DMS79 (cell line): ENCODE measurements around the gene ZNF783.
"Not testable (repeated sequence)": the region's sequence is repeated elsewhere in the genome, so short reads cannot be mapped to it uniquely, and the experiment has no call there.

ENCODE experiments used
- DNase-seq: peaks from one replicate; lab custom pipeline; 2025; lab: John Stamatoyannopoulos, UW

ZNF783 gene

DNA sequence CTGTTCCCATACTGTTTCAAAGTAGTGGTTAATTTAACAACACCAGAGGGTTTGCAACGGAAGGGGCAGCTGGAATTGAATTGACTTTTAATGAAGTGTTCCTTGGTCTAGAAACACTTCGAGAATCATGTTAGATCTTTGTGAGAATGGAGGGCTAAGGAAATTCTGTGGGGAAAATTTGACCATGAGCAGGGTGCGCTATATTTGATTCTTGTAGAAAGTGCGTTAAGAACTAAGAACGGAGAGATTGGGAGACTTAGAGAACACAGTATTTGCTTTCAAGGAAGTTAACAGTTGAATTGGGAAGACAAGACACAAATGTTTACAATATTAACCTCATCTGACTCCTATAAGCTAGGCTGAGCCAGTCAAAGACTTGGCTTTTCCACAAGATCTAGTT lies 21.4 kb upstream of the ZNF783 start:
- no peak for DNase-seq

DNA sequence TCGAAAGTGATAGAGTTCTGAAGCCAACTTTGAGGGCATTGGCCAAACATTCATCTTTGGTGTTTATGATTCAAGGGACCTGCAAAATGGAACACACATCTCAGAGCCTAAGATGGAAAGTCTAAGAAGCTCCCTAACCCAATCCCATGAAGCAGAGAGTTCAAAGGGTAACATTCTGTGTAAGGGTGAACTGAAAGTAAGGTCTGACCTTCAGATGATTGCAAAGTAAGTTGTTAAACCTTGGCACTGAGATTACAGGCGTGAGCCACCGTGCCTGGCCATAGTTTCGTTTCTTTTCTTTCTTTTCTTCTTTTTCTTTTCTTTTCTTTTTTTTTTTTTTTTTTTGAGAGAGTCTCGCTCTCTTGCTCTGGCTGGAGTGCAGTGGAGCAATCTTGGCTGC lies 20.3 kb upstream of the ZNF783 start:
- no peak for DNase-seq

DNA sequence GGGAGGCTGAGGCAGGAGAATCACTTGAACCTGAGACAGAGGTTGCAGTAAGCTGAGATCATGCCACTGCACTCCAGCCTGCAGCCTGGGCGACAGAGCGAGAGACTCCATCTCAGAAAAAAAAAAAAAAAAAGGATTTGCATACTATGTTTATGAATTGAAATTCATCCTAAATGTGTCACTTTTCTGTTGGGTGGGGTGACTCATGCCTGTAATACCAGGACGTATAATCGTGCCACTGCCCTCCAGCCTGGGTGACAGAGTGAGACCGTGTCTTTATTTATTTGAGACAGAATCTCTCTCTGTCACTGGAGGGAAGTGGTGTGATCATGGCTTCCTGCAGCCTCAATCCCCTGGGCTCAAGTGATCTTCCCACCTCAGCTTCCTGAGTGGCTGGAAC lies 16.8 kb upstream of the ZNF783 start:
- no peak for DNase-seq

DNA sequence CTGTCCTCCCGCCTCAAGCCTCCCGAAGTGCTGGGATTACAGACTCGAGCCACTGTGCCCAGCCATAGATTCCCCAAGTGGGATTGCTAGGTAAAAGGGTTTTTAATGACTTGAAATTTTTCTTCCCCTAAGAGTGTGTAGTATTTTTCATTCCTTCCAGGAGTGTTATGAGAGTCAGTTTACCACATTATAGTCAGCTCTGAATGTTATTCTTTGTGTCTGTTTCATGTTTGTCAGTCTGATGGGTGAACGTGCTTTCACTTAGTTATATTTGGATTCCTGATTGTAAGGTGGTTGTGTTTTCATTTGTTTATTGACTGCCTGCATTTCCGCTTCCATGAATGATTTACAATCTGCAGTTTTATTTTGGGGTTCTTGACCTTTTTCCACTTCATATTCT lies 16.3 kb upstream of the ZNF783 start:
- no peak for DNase-seq

DNA sequence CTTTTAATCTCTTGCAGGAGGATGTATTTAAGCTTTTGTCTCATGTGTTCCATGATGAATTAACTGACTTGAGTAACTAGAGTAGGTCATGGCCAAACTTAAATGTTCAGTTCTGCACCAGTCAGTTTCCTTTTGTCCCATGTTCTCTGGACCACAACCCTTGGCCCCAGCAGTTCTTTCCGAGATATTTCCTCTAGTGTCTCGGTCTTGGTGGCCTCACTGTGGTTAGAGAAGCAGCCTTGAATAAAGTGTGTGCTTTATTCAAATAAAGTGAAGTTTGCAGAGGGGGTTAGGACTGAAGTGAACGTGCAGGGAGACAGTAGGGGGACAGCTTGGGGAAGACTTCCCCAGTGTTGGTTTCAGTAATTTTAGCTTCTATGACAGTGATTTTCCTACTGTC lies 13.2 kb upstream of the ZNF783 start:
- DNase-seq, result no peak

DNA sequence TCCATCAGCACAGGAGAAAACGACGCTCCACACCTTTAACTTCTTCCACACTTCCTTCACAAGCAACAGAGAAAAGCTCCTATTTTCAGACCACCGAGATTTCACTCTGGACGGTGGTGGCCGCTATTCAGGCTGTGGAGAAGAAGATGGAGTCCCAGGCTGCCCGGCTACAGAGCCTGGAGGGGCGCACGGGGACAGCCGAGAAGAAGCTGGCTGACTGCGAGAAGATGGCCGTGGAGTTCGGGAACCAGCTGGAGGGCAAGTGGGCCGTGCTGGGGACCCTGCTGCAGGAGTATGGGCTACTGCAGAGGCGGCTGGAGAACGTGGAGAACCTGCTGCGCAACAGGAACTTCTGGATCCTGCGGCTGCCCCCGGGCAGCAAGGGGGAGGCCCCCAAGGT lies 11.8 kb upstream of the ZNF783 start:
- DNase-seq, result not testable (repeated sequence)

DNA sequence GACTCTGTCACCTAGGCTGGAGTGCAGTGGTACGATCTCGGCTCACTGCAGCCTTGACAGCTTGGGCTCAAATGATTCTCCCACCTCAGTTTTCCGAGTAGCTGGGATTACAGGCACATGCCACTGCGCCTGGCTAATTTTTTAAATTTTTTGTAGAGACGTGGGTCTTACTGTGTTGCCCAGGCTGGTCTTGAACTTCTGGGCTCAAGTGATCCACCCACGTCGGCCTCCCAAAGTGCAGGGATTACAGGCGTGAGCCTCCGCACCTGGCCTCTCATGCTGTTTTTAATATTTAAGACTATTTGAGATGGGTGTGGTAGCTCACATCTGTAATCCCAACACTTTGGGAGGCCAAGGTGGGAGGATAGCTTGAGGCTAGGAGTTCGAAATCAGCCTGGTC lies 10.5 kb upstream of the ZNF783 start:
- not testable (repeated sequence) for DNase-seq

DNA sequence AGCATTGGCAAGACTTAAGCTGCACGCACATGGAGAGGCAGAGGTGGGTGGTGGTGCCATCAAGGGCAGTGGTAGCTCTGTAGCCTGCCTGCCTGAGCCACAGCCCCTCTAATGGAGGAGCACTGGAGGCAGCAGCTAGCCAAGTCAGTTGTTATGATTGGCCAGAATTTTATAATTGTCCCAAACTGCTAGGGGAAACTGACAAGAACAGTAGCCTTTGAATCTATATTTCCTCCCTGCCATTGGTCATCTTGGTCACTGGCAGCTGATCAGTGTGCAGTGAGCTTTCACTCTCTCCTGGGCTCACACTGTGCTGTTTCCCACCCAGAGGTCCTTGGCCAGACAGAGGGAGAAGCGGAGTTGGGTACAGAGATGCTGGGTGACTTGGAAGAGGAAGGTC lies 9.6 kb upstream of the ZNF783 start:
- DNase-seq, result no peak

DNA sequence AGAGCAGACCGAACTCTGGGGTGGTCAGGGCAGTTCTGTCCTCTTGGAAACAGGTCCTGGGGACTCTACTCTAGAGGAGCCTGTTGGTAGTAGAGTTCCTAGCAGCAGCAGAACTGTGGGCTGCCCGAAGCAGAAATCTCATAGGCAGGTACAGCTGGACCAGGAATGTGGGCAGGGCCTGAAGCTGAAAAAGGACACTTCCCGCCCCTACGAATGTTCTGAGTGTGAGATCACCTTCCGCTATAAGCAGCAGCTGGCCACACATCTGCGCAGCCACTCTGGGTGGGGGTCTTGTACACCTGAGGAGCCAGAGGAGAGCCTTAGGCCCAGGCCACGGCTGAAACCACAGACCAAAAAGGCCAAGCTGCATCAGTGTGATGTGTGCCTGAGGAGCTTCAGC lies 8.3 kb upstream of the ZNF783 start:
- no peak for DNase-seq

DNA sequence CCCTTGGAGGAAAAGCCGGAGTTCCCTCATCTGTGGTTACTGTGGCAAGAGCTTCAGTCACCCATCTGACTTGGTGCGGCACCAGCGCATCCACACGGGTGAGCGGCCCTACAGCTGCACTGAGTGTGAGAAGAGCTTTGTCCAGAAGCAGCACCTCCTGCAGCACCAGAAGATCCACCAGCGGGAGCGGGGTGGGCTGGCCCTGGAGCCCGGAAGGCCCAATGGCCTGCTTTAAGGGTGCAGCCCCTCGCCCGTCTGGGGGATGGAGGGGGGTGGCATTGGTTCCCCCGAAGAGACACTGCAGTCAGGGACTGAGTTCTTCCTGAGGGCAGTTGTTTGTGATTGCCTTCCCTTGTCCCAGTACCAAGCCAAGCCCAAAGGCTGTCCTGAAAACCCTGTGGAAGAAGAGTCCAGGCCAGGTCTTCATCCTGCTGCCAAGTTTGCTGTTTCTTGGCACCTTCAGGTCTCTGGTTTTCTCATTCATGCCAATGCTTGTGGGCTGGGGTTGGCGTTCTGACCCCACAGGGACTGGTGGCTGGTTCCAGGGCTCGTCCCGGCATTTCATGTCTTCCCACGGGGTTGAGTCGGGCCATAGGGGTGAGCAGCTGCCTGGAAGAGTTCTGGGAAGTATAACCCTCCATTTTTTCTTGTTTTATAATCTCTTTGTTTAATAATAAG lies 7.7 kb upstream of the ZNF783 start:
- DNase-seq, result no peak

DNA sequence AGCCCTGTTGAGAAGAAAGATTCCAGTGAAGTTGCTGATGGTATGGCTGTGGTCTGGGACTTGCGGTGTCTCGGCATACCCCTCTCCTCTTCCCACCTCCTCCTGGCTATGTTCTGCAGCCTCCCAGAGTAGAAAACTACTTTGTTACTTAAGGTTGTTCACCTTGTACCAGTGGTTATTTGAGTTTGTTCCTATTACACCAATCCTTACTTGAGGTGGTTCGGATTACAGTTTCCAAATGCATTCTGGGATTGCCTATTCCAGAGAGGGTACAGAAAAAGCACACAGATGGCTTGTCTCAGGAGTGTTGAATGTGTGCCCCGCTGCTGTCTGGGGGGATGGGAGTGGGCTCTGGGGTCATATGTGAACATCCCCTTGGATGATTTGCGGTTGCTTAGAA lies 6.8 kb upstream of the ZNF783 start:
- no peak for DNase-seq

DNA sequence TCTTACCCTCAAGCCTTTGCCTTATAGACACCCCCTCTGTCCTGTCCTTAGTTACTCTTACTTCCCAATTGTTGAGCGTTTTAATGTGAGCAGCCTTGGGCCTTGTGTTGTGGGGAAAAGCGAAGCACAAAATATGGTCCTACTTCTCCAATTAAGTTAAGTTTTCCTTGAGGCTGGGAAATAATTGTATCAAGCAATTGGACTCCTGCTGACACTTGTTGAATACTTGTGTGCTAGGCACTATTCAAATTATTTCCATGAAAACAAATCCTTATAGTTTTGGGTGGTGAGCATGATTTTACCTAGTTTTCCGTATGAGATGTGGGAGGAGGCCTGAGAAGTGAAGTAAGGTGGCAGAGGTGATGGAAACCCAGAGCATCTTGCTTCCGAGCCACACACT lies 5.4 kb upstream of the ZNF783 start:
- no peak for DNase-seq

DNA sequence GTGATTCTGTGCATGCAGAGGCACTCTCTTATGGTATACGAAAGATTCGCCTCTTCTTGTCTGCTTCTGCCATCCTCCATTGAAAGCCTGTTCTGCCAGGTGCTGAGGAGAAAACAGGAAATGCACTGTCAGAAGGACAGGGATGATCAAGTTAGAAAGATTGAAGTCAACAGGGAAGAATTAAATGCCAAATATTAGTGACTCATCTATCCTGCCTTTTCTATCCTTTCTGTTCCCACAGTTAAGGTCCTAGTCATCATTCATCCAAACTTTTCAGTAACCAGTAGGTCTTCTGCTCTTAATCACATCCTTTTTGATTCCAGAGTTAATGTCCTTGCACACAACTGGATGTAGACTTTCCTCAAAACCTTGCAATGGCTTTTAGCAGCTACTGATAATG lies 4.8 kb upstream of the ZNF783 start:
- no peak for DNase-seq

DNA sequence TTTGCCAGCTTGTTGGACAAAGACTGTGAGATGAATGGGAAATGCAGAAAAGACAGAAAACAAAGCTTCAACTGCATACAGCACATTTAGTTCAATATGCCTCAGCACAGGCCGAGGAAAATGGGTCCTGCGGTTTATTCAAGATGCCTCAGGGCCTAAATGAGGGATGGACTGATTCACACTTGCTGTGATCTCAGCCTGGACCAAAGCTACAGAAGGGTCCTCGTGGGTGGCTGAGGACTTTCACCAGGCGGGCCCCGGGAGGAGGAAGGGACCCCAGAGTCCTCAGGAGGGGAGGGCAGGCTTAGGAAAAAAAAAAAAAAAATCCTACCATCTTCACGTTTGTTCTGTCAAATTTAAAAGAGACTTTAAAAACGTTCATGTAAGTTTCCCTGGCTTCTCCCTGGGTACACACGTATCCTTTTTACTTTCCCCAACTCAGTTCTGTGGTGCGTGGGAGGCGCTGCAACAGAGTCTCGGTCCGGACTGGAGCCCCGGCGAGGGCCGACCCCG lies 624 bp upstream of the ZNF783 start:
- no peak for DNase-seq

DNA sequence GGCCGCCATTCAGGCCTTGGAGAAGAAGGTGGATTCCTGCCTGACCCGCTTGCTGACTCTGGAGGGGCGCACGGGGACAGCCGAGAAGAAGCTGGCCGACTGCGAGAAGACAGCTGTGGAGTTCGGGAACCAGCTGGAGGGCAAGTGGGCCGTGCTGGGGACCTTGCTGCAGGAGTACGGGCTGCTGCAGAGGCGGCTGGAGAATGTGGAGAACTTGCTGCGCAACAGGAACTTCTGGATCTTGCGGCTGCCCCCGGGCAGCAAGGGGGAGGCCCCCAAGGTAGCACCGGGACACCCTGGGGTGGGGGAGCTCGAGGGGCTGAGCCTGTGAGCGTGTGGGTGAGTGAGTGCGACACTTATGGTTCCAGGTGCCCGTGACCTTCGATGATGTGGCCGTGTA lies 4.5 kb downstream of the ZNF783 start:
- no peak for DNase-seq

DNA sequence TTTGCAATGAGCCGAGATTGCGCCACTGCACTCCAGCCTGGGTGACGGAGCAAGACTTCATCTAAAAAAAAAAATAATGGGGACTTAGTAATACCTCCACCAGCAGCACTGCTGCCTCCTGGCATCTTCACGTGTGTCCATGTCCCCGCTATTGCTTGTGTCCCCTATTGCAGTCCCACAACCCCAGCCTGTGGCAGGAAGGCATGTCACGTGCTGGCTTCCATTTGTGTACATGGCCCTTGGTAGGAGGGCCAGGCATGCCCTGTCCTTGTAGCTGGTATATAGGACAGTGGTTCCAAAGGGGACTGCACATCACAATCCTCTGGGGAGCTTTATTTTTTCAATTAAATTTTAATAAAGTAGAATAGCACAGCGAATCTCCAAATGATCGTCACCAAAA lies 5.7 kb downstream of the ZNF783 start:
- DNase-seq, result no peak

DNA sequence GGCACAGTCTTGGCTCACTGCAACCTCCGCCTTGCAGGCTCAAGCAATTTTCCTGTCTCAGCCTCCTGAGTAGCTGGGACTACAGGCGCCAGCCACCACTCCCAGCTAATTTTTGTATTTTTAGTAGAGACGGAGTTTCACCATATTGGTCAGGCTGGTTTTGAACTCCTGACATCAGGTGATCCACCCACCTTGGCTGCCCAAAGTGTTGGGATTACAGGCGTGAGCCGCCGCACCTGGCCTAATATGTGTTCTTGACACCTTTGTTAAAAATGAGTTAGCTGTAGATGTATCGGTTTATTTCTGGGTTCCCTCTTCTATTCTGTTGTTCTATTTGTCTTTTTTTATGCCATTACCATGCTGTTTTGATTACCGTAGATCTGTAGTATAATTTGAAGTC lies 12.4 kb downstream of the ZNF783 start:
- not testable (repeated sequence) for DNase-seq

DNA sequence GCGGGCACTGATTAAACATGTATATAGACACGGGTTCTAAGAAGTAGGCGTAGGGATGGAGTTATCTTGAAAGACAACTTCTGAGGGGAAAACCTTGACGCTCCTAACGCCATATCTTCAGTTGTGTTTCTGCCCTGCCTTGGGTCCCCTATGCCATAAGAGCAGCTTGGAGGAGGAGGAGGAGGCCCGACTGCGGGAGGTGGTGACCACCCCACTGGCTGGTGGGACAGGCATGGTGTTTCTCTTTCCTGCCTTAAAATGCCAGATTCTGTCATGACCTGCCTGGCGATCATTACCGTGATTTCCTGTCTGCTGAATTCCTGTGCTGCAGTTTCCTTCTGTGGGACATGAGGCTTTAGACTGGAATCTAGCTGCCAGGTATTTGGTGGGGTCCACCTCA lies 15.9 kb downstream of the ZNF783 start:
- no peak for DNase-seq

DNA sequence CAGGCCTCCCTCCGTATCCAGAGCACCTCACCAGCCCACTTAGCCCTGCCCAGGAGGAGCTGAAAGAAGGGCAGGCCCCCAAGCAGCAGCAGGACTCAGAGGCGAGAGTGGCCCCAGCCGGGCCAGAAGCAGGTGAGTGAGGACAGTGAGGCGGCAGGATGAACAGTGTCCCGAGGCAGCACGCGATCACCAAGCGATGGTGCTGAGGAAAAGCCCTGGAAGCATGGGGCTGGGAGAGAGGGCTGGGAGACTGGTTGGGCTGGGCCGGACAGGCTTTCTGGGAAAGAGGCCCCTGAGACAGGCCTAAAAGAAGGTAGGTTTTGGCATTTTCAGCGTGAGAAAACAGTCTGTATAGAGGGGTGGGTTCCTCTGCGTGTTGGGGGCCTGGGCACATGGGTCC lies 16.4 kb downstream of the ZNF783 start:
- DNase-seq, result no peak

DNA sequence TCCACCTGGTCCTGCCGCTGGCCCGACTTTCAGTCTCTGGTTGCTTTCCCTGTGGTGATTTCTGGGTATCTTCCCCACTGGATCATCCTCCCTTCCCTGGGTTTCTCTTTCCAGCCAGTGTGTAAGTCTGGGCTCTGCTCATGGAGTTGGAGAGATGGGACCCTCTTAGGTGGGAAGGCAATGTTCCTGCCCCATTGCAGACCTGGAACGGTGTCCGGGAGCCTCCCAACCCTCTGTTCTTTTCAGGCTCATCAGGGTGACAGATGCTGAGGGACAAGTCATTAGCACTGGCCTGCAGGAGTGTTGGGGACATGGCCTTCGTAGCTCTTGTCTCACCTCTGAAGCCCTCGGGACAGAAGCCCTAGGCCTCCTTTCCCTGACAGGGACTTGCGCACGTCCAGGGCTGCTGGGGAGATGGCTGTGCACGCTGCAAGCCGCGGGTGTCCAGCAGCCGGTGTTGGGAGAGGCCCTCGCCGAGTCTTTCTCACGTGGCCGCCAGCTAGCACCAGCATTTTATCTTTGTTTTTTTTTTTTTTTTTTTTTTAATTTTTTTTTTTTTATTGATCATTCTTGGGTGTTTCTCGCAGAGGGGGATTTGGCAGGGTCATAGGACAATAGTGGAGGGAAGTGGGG lies 17.2 kb downstream of the ZNF783 start:
- no peak for DNase-seq

DNA sequence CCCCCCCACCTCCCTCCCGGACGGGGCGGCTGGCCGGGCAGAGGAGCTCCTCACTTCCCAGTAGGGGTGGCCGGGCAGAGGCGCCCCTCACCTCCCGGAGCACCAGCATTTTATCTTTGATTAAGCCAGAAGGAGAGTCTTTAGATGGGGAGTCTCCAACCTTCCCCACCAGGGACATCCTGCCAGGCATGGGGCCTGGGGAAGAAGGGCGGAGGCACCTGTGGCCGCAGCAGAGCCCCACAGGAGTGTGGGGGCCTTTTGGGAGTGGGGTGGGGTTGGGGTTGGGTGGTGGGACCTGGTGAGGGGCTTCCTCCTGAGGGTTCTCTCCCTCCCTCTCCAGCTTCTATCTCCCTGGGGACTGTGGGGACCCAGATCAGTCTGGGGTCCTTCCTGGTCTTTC lies 18.2 kb downstream of the ZNF783 start:
- no peak for DNase-seq

DNA sequence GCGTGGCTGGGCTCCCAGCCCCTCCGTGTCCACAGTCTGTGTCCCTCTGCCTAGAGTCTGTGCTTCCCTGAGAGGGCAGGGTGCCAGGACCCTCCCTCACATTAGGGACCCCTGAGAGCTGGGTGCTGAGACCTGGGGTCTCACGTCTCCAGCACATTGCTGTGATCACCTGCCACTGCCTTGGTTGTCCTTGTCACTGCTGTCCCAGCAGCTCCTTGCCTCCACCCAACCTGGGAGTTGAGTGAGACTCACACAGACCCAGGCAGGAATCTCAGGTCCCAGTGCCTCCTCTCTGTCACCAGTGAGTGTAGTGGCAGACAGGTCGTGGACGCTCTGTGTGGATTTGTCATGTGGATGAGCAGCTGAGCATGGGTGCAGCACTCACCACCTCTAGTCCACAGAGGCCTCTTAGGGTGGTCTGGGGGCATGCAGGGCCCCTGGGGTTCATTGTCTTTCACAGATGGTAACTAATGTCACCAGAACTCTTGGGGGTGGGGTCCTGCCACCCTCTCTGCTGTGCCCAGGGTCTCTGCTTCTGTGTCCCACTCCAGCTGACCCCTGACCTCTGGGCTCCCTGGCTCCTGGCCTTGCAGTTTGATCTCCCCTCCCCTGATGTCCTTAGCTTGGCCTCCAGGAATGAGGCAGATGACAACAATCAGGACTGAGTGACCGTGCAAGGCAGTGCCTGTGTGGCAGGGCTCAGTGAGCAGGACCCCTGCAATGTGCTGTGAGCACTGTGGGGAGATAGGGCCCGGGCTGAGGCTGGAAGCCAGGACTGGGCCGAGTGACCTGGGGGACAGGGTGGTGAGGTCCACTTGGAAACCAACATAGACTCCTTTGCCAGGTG lies 18.9 kb downstream of the ZNF783 start:
- DNase-seq, result no peak
